ENCODE results near the gene TMEM161A. TPM values are rescaled to one million over a fixed set of nuclear protein-coding genes. Genes with fewer than 3 reads are reported as not detected.

The TMEM161A gene
- total RNA-seq, 1 experiment from 2014 or later, result 76.0 TPM

GRCh38 chr19:19111967-19112580 is 26.2 kb downstream of the TMEM161A start:
- ATAC-seq (no peak), DNase-seq (ENCODE audit: low read depth, low spot score) (no peak)
- RAD21 ChIA-PET (ENCODE audit: low non-redundant PET in 1 of 2, low total read pairs in 2 of 2, uncharacterized antibody in 2 of 2, unreplicated experiment in 2 of 2), result no interaction called here
- no peaks in the 10 kb centered on the region for H3K9me2 ChIP-seq (ENCODE audit: insufficient read depth)
- POLR2A ChIA-PET, result no interaction called here
- no peaks in the 10 kb centered on the region for H3K27me3 ChIP-seq (ENCODE audit: insufficient read depth, low read length)
- peaks cover 12 to 24% of the 10 kb centered on the region in 2 experiments for H3K4me1 ChIP-seq (ENCODE audit: control insufficient read depth in 1 of 2, insufficient read depth in 2 of 2, low read length in 2 of 2)
- H3K9ac ChIP-seq (ENCODE audit: low read length), result no peak overlapping the region
- no peak overlapping the region for H3K27ac ChIP-seq (ENCODE audit: low read depth, low read length)
- CTCF ChIA-PET, result no interaction called here
- no peaks in the 10 kb centered on the region for H3K9me3 ChIP-seq (ENCODE audit: control insufficient read depth in 1 of 2, insufficient read depth in 1 of 2, low read depth in 1 of 2, low read length in 2 of 2)
- H3K79me2 ChIP-seq (ENCODE audit: insufficient read depth, low read length), result no peaks in the 10 kb centered on the region
- no peaks in the 10 kb centered on the region; a peak in 1 of 4 replicates for H3K36me3 ChIP-seq (ENCODE audit: control insufficient read depth in 1 of 2, insufficient read depth in 2 of 2, low read length in 2 of 2)
- no peak overlapping the region for H3K4me2 ChIP-seq (ENCODE audit: low read length)
- TF ChIP-seq, protein P1, sequence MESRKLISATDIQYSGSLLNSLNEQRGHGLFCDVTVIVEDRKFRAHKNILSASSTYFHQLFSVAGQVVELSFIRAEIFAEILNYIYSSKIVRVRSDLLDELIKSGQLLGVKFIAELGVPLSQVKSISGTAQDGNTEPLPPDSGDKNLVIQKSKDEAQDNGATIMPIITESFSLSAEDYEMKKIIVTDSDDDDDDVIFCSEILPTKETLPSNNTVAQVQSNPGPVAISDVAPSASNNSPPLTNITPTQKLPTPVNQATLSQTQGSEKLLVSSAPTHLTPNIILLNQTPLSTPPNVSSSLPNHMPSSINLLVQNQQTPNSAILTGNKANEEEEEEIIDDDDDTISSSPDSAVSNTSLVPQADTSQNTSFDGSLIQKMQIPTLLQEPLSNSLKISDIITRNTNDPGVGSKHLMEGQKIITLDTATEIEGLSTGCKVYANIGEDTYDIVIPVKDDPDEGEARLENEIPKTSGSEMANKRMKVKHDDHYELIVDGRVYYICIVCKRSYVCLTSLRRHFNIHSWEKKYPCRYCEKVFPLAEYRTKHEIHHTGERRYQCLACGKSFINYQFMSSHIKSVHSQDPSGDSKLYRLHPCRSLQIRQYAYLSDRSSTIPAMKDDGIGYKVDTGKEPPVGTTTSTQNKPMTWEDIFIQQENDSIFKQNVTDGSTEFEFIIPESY (IDR thresholded peaks at IDR 0.05; ENCODE audit: extremely low read depth, insufficient replicate concordance, low read length), result no peak
- TF ChIP-seq SP1 (IDR thresholded peaks at IDR 0.05; ENCODE audit: low read depth) (no peak), ELF1 (IDR thresholded peaks at IDR 0.05; ENCODE audit: borderline replicate concordance, low read depth) (no peak), RAD21 (IDR thresholded peaks at IDR 0.05; ENCODE audit: low read depth) (no peak), ZNF274 (IDR thresholded peaks at IDR 0.05; ENCODE audit: low read depth, low read length) (no peak), SIN3A (IDR thresholded peaks at IDR 0.05; ENCODE audit: low read depth) (no peak)
- TF ChIP-seq, protein P2, sequence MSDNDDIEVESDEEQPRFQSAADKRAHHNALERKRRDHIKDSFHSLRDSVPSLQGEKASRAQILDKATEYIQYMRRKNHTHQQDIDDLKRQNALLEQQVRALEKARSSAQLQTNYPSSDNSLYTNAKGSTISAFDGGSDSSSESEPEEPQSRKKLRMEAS (IDR thresholded peaks at IDR 0.05), result no peak
- H2AFZ ChIP-seq (ENCODE audit: low read depth, low read length, poor library complexity, severe bottlenecking), result no peak overlapping the region
- intact Hi-C loops (cut with micrococcal nuclease), result no loop called here
- no peak overlapping the region for H3K4me3 ChIP-seq (replicated peaks in 1 of 2; ENCODE audit: low read depth in 1 of 2, low read length in 2 of 2)
- H4K20me1 ChIP-seq (ENCODE audit: insufficient read depth), result no peaks in the 10 kb centered on the region
- no TSS peak for BruUV-seq (replicated peaks)
